ENCODE measurements around the gene ABTB2. TPM values are rescaled to one million over a fixed set of nuclear protein-coding genes. Genes with fewer than 3 reads are reported as not detected.
"Not testable (repeated sequence)": the region's sequence is repeated elsewhere in the genome, so short reads cannot be mapped to it uniquely, and the experiment has no call there.

The ABTB2 gene
- total RNA-seq, result 1 to 10 TPM in 1 of 2 donors, under 1 TPM in 1; 0.45 to 2.5 TPM

GRCh38 chr11:34357701-34358257, at the start of gene ABTB2:
Gene ABTB2 (minus strand): TSS chr11:34358010.
- no peaks in the 10 kb centered on the region for H3K36me3 Mint-ChIP-seq (ENCODE audit: low read depth)
- H3K27ac Mint-ChIP-seq, result no peak within 1 kb of the TSS
- peak; percentile 98 for ATAC-seq (replicated peaks)
- H3K9me3 Mint-ChIP-seq, result no peaks in the 10 kb centered on the region
- H3K4me1 Mint-ChIP-seq, result peaks cover 15% of the 10 kb centered on the region
- H3K4me3 Mint-ChIP-seq, result peak within 1 kb of the TSS; percentile 77
- H3K27me3 Mint-ChIP-seq, result peaks cover 32% of the 10 kb centered on the region

GRCh38 chr11:34407121-34407813, 49.5 kb upstream of the ABTB2 start:
- H3K27ac Mint-ChIP-seq, result no peak overlapping the region

GRCh38 chr11:34406413-34406812, 48.6 kb upstream of the ABTB2 start:
- H3K36me3 Mint-ChIP-seq (ENCODE audit: low read depth), result no peaks in the 10 kb centered on the region
- peaks cover 25% of the 10 kb centered on the region for H3K4me1 Mint-ChIP-seq
- peaks cover 4% of the 10 kb centered on the region for H3K9me3 Mint-ChIP-seq
- H3K27ac Mint-ChIP-seq, result no peak overlapping the region
- no peak for ATAC-seq (replicated peaks)
- H3K4me3 Mint-ChIP-seq, result no peak overlapping the region
- peaks cover 17% of the 10 kb centered on the region for H3K27me3 Mint-ChIP-seq

More at GRCh38 chr11:34407121-34407813, 49.5 kb upstream of the ABTB2 start:
- no peak for ATAC-seq (replicated peaks)
- Mint-ChIP-seq H3K4me3 (no peak overlapping the region), H3K27me3 (peaks cover 17% of the 10 kb centered on the region), H3K9me3 (peaks cover 4% of the 10 kb centered on the region), H3K4me1 (peaks cover 25% of the 10 kb centered on the region), H3K36me3 (ENCODE audit: low read depth) (no peaks in the 10 kb centered on the region)

- H3K4me3 Mint-ChIP-seq, result peak overlapping the region; percentile 68
- H3K27ac Mint-ChIP-seq, result peak overlapping the region; percentile 88
- H3K36me3 Mint-ChIP-seq (ENCODE audit: low read depth), result no peaks in the 10 kb centered on the region
- H3K4me1 Mint-ChIP-seq, result peaks cover 25% of the 10 kb centered on the region
- peaks cover 4% of the 10 kb centered on the region for H3K9me3 Mint-ChIP-seq
- peaks cover 17% of the 10 kb centered on the region for H3K27me3 Mint-ChIP-seq
- ATAC-seq (replicated peaks), result peak; percentile 91
These were observed 47.5 kb upstream of the ABTB2 start for GRCh38 chr11:34405079-34405858.

GRCh38 chr11:34404280-34404679, 46.5 kb upstream of the ABTB2 start:
- H3K27ac Mint-ChIP-seq, result peak overlapping the region; percentile 88
- H3K4me1 Mint-ChIP-seq, result peaks cover 23% of the 10 kb centered on the region
- ATAC-seq (replicated peaks), result peak; percentile 67
- peaks cover 9% of the 10 kb centered on the region for H3K27me3 Mint-ChIP-seq
- H3K4me3 Mint-ChIP-seq, result peak overlapping the region; percentile 68
- H3K36me3 Mint-ChIP-seq (ENCODE audit: low read depth), result no peaks in the 10 kb centered on the region
- H3K9me3 Mint-ChIP-seq, result peaks cover 1% of the 10 kb centered on the region

- Mint-ChIP-seq H3K27me3 (peaks cover 4% of the 10 kb centered on the region), H3K36me3 (ENCODE audit: low read depth) (no peaks in the 10 kb centered on the region), H3K27ac (no peak overlapping the region), H3K9me3 (no peaks in the 10 kb centered on the region), H3K4me3 (no peak overlapping the region), H3K4me1 (peaks cover 22% of the 10 kb centered on the region)
- no peak for ATAC-seq (replicated peaks)
These were observed 45.6 kb upstream of the ABTB2 start for GRCh38 chr11:34403431-34403830.

- ATAC-seq (replicated peaks), result no peak
- no peaks in the 10 kb centered on the region for H3K4me1 Mint-ChIP-seq
- peaks cover 19% of the 10 kb centered on the region for H3K27me3 Mint-ChIP-seq
- H3K4me3 Mint-ChIP-seq, result no peak overlapping the region
- H3K9me3 Mint-ChIP-seq, result peaks cover 11% of the 10 kb centered on the region
- H3K27ac Mint-ChIP-seq, result no peak overlapping the region
- no peaks in the 10 kb centered on the region for H3K36me3 Mint-ChIP-seq (ENCODE audit: low read depth)
These were observed 40.0 kb upstream of the ABTB2 start for GRCh38 chr11:34397811-34398210.

- ATAC-seq (replicated peaks), result no peak
- peaks cover 11% of the 10 kb centered on the region for H3K9me3 Mint-ChIP-seq
- no peak overlapping the region for H3K27ac Mint-ChIP-seq
- no peaks in the 10 kb centered on the region for H3K36me3 Mint-ChIP-seq (ENCODE audit: low read depth)
- H3K4me3 Mint-ChIP-seq, result no peak overlapping the region
- peaks cover 19% of the 10 kb centered on the region for H3K27me3 Mint-ChIP-seq
- H3K4me1 Mint-ChIP-seq, result no peaks in the 10 kb centered on the region
These were observed 39.3 kb upstream of the ABTB2 start for GRCh38 chr11:34397120-34397519.

GRCh38 chr11:34395916-34396550, 38.2 kb upstream of the ABTB2 start:
- H3K36me3 Mint-ChIP-seq (ENCODE audit: low read depth), result no peaks in the 10 kb centered on the region
- H3K27ac Mint-ChIP-seq, result no peak overlapping the region
- no peaks in the 10 kb centered on the region for H3K4me1 Mint-ChIP-seq
- peaks cover 11% of the 10 kb centered on the region for H3K9me3 Mint-ChIP-seq
- no peak for ATAC-seq (replicated peaks)
- H3K27me3 Mint-ChIP-seq, result peaks cover 27% of the 10 kb centered on the region
- no peak overlapping the region for H3K4me3 Mint-ChIP-seq

GRCh38 chr11:34394771-34395300, 37.0 kb upstream of the ABTB2 start:
- H3K27ac Mint-ChIP-seq, result no peak overlapping the region
- H3K36me3 Mint-ChIP-seq (ENCODE audit: low read depth), result no peaks in the 10 kb centered on the region
- peaks cover 38% of the 10 kb centered on the region for H3K27me3 Mint-ChIP-seq
- no peaks in the 10 kb centered on the region for H3K4me1 Mint-ChIP-seq
- ATAC-seq (replicated peaks), result no peak
- no peak overlapping the region for H3K4me3 Mint-ChIP-seq
- H3K9me3 Mint-ChIP-seq, result peaks cover 11% of the 10 kb centered on the region

- Mint-ChIP-seq H3K4me3 (no peak overlapping the region), H3K27ac (no peak overlapping the region), H3K9me3 (no peaks in the 10 kb centered on the region), H3K27me3 (peaks cover 31% of the 10 kb centered on the region), H3K4me1 (no peaks in the 10 kb centered on the region), H3K36me3 (ENCODE audit: low read depth) (no peaks in the 10 kb centered on the region)
- ATAC-seq (replicated peaks), result no peak
These were observed 29.8 kb upstream of the ABTB2 start for GRCh38 chr11:34387653-34388052.

GRCh38 chr11:34386356-34386755, 28.5 kb upstream of the ABTB2 start:
- not testable (repeated sequence) for H3K27ac Mint-ChIP-seq

GRCh38 chr11:34382532-34383276, 24.9 kb upstream of the ABTB2 start:
- Mint-ChIP-seq H3K36me3 (ENCODE audit: low read depth) (no peaks in the 10 kb centered on the region), H3K27me3 (peaks cover 11% of the 10 kb centered on the region), H3K4me3 (no peak overlapping the region), H3K4me1 (no peaks in the 10 kb centered on the region), H3K27ac (no peak overlapping the region), H3K9me3 (no peaks in the 10 kb centered on the region)
- no peak for ATAC-seq (replicated peaks)

More at GRCh38 chr11:34386356-34386755, 28.5 kb upstream of the ABTB2 start:
- not testable (repeated sequence) for ATAC-seq (replicated peaks); H3K4me1 Mint-ChIP-seq; H3K9me3 Mint-ChIP-seq; H3K36me3 Mint-ChIP-seq (ENCODE audit: low read depth); H3K4me3 Mint-ChIP-seq
- peaks cover 27% of the 10 kb centered on the region for H3K27me3 Mint-ChIP-seq

GRCh38 chr11:34381775-34382174, 24.0 kb upstream of the ABTB2 start:
- Mint-ChIP-seq H3K27ac (no peak overlapping the region), H3K4me1 (no peaks in the 10 kb centered on the region), H3K9me3 (peaks cover 4% of the 10 kb centered on the region), H3K27me3 (peaks cover 8% of the 10 kb centered on the region), H3K4me3 (no peak overlapping the region), H3K36me3 (ENCODE audit: low read depth) (no peaks in the 10 kb centered on the region)
- no peak for ATAC-seq (replicated peaks)
